DND-41 (cell line): Measurements from ENCODE around the gene DAGLA.

Source experiments
- ATAC-seq: fragments of 200-7000 bp; cut with Tn5 transposase; 3 replicates; pipeline ENCODE4 v1.9.1; 2021; ENCODE audit warnings: low read depth; ENCODE audit not compliant: insufficient read depth
- DNase-seq: peaks from one replicate; pipeline ENCODE4 v3.0.0-alpha.2; 2020
- H2AFZ ChIP-seq: 2 replicates; pipeline ENCODE4 v1.6.0; 2012; ENCODE audit warnings: low read depth, low read length
- H3K27ac ChIP-seq: 2 replicates; pipeline ENCODE4 v1.5.1; 2012; ENCODE audit warnings: low read length, inconsistent platforms
- H3K27me3 ChIP-seq: fragments of 200-600 bp; sonication (generic); 2 replicates; pipeline ENCODE4 v1.6.0; 2012; ENCODE audit warnings: low read length, mild to moderate bottlenecking, inconsistent platforms; ENCODE audit not compliant: insufficient read depth, poor library complexity
- H3K36me3 ChIP-seq: 2 replicates; pipeline ENCODE4 v1.5.1; 2012; ENCODE audit warnings: low read length, inconsistent platforms; ENCODE audit not compliant: insufficient read depth
- H3K4me1 ChIP-seq: 2 replicates; pipeline ENCODE4 v1.5.1; 2012; ENCODE audit warnings: mild to moderate bottlenecking, low read length; ENCODE audit not compliant: insufficient read depth
- H3K4me2 ChIP-seq: 2 replicates; pipeline ENCODE4 v1.6.0; 2012; ENCODE audit warnings: mild to moderate bottlenecking, moderate library complexity, low read length, inconsistent platforms; ENCODE audit not compliant: insufficient read depth
- H3K4me3 ChIP-seq, 2 experiments: fragments of 200-600 bp in 1 of 2; shearing (Covaris generic) in 1 of 2; 2 replicates each; pipeline ENCODE4 v1.5.1; 2012 to 2016; ENCODE audit warnings: inconsistent platforms in 2 of 2, low read length in 2 of 2, mild to moderate bottlenecking in 2 of 2, low read depth in 1 of 2, moderate library complexity in 1 of 2
- H3K79me2 ChIP-seq: 2 replicates; pipeline ENCODE4 v1.6.0; 2012; ENCODE audit warnings: low read length, inconsistent platforms; ENCODE audit not compliant: insufficient read depth
- H3K9ac ChIP-seq: 2 replicates; pipeline ENCODE4 v1.6.0; 2012; ENCODE audit warnings: low read depth, mild to moderate bottlenecking, inconsistent platforms, low read length, moderate library complexity
- H3K9me3 ChIP-seq: 2 replicates; pipeline ENCODE4 v1.5.1; 2012; ENCODE audit warnings: low read length, moderate library complexity, mild to moderate bottlenecking, inconsistent platforms; ENCODE audit not compliant: insufficient read depth, severe bottlenecking
- H4K20me1 ChIP-seq: 2 replicates; pipeline ENCODE4 v1.6.0; 2012; ENCODE audit warnings: low read length; ENCODE audit not compliant: insufficient read depth
- CTCF ChIP-seq: IDR thresholded peaks from 2 replicates; pipeline ENCODE4 v1.5.1; 2012; ENCODE audit warnings: borderline replicate concordance, low read length, moderate library complexity, mild to moderate bottlenecking; ENCODE audit not compliant: poor library complexity, severe bottlenecking; ENCODE audit errors: extremely low read depth
- EZH2 ChIP-seq: IDR thresholded peaks from 3 replicates; pipeline ENCODE4 v1.6.1; 2012; ENCODE audit warnings: borderline replicate concordance, low read depth, mild to moderate bottlenecking, moderate library complexity, low read length, inconsistent platforms; ENCODE audit not compliant: severe bottlenecking

Gene DAGLA

GRCh38 chr11:61727401-61727811, 47.2 kb downstream of the DAGLA start:
- TF ChIP-seq EZH2 (no peak), CTCF (no peak)
- Histone ChIP-seq H3K36me3 (no peaks in the 10 kb centered on the region), H3K4me1 (no peaks in the 10 kb centered on the region), H3K27ac (no peak overlapping the region), H3K9ac (no peak overlapping the region), H2AFZ (no peak overlapping the region), H3K79me2 (no peaks in the 10 kb centered on the region), H3K4me2 (no peak overlapping the region), H3K27me3 (peaks cover 16% of the 10 kb centered on the region), H4K20me1 (0 out of 2 replicates have a peak, but pooled peaks cover 3% of the 10 kb centered on the region), H3K9me3 (no peaks in the 10 kb centered on the region), H3K4me3 (no peak overlapping the region)
- ATAC-seq (no peak), DNase-seq (no peak)

- Histone ChIP-seq H3K36me3 (no peaks in the 10 kb centered on the region), H3K4me1 (no peaks in the 10 kb centered on the region), H3K79me2 (no peaks in the 10 kb centered on the region), H2AFZ (no peak overlapping the region), H4K20me1 (peaks cover 11% of the 10 kb centered on the region), H3K9me3 (no peaks in the 10 kb centered on the region), H3K9ac (no peak overlapping the region), H3K4me3 (no peak overlapping the region), H3K27ac (no peak overlapping the region), H3K4me2 (no peak overlapping the region), H3K27me3 (peaks cover 16% of the 10 kb centered on the region)
- TF ChIP-seq CTCF = no peak
- no peak for TF ChIP-seq EZH2
- ATAC-seq = no peak
- no peak for DNase-seq
These were observed 48.1 kb downstream of the DAGLA start for GRCh38 chr11:61728066-61728939.

- no peaks in the 10 kb centered on the region for H3K9me3 ChIP-seq
- H3K4me1 ChIP-seq = no peaks in the 10 kb centered on the region
- H3K79me2 ChIP-seq = no peaks in the 10 kb centered on the region
- no peak overlapping the region for H3K9ac ChIP-seq
- H4K20me1 ChIP-seq = peaks cover 11% of the 10 kb centered on the region
- H3K4me2 ChIP-seq = no peak overlapping the region
- H3K27ac ChIP-seq = no peak overlapping the region
- peaks cover 16% of the 10 kb centered on the region for H3K27me3 ChIP-seq
- H3K4me3 ChIP-seq = no peak overlapping the region
- no peak for ATAC-seq
- H3K36me3 ChIP-seq = no peaks in the 10 kb centered on the region
- no peak for TF ChIP-seq EZH2
- no peak for TF ChIP-seq CTCF
- H2AFZ ChIP-seq = no peak overlapping the region
- DNase-seq = no peak
These were observed 48.7 kb downstream of the DAGLA start for GRCh38 chr11:61728940-61729219.
